Ascending aorta (tissue), 2 donors: ENCODE data around the gene SUPT6H. TPM values are rescaled to one million over a fixed set of nuclear protein-coding genes. Genes with fewer than 3 reads are reported as not detected.

ENCODE experiments used
- DNase-seq, 2 donors: peaks; one replicate each; pipeline ENCODE4 v3.0.0-alpha.2; 2019; ENCODE audit warnings: low spot score in 2 of 2
- H3K27ac ChIP-seq, 2 donors: fragments of 200-600 bp; sonication (generic); one replicate each; pipeline ENCODE4 v1.5.1; 2016 to 2017; ENCODE audit warnings: mild to moderate bottlenecking in 1 of 2
- H3K27me3 ChIP-seq: fragments of 200-600 bp; sonication (generic); one replicate; pipeline ENCODE4 v1.5.1; 2017
- H3K36me3 ChIP-seq, 2 donors: fragments of 200-600 bp; sonication (generic); one replicate each; pipeline ENCODE4 v1.5.1; 2016
- H3K4me1 ChIP-seq, 2 donors: fragments of 200-600 bp; sonication (generic); one replicate each; pipeline ENCODE4 v1.5.1; 2016 to 2017; ENCODE audit warnings: mild to moderate bottlenecking in 1 of 2
- H3K4me3 ChIP-seq, 2 donors: fragments of 200-600 bp; sonication (generic); one replicate each; pipeline ENCODE4 v1.5.1; 2016 to 2017; ENCODE audit warnings: mild to moderate bottlenecking in 1 of 2
- H3K9me3 ChIP-seq, 2 donors: fragments of 200-600 bp; sonication (generic); one replicate each; pipeline ENCODE4 v1.5.1; 2016
- CTCF ChIP-seq, 3 experiments: fragments of 200-600 bp in 2 of 3; fragments of 450-650 bp in 1 of 3; sonication (generic) in 2 of 3; IDR thresholded peaks; one replicate each; pipeline ENCODE4 v1.5.1; 2016 to 2019; ENCODE audit warnings: antibody characterized with exemption in 3 of 3, mild to moderate bottlenecking in 1 of 3, moderate library complexity in 1 of 3
- intact Hi-C: fragments of 100-400 bp; cut with DNase I; formaldehyde crosslinking; loops from one replicate; pipeline ENCODE4 v1.15.1; 2023
- total RNA-seq: library from RNA; depleted of rRNA; stranded (reverse); fragments of >200 nt; gene quantifications from one replicate; pipeline ENCODE4 v1.1.0, GENCODE V29; 2016

The SUPT6H gene
- total RNA-seq, 1 donor from 2014 or later, result 43.7 TPM

GRCh38 chr17:28703552-28704218 lies 41.7 kb downstream of the SUPT6H start:
- DNase-seq, result no peak
- TF ChIP-seq CTCF (IDR thresholded peaks at IDR 0.05), result no peak
- intact Hi-C loops, result no loop called here
- Histone ChIP-seq H3K36me3 (peaks cover 48 to 59% of the 10 kb centered on the region in 2 donors), H3K27me3 (no peaks in the 10 kb centered on the region), H3K4me3 (no peak overlapping the region), H3K4me1 (no peaks in the 10 kb centered on the region), H3K9me3 (no peaks in the 10 kb centered on the region), H3K27ac (no peak overlapping the region)

- Histone ChIP-seq H3K4me1 (no peaks in the 10 kb centered on the region), H3K27me3 (no peaks in the 10 kb centered on the region), H3K27ac (no peak overlapping the region), H3K4me3 (no peak overlapping the region), H3K9me3 (no peaks in the 10 kb centered on the region), H3K36me3 (peaks cover 41 to 52% of the 10 kb centered on the region in 2 donors)
- DNase-seq, result no peak
- intact Hi-C loops, result no loop called here
- TF ChIP-seq CTCF (IDR thresholded peaks at IDR 0.05), result no peak
Observed at GRCh38 chr17:28704219-28704858, 42.3 kb downstream of the SUPT6H start.

- intact Hi-C loops, result no loop called here
- Histone ChIP-seq H3K27ac (no peak overlapping the region), H3K4me3 (no peak overlapping the region), H3K4me1 (peaks cover 3 to 4% of the 10 kb centered on the region in 2 donors), H3K36me3 (peaks cover 33 to 44% of the 10 kb centered on the region in 2 donors), H3K9me3 (no peaks in the 10 kb centered on the region), H3K27me3 (no peaks in the 10 kb centered on the region)
- no peak for DNase-seq
- no peak for TF ChIP-seq CTCF (IDR thresholded peaks at IDR 0.05)
Observed at GRCh38 chr17:28705074-28705659, 43.2 kb downstream of the SUPT6H start.

- no peaks in the 10 kb centered on the region for H3K27me3 ChIP-seq
- no peak overlapping the region for H3K27ac ChIP-seq
- DNase-seq, result no peak
- H3K4me3 ChIP-seq, result no peak overlapping the region
- no peak for TF ChIP-seq CTCF (IDR thresholded peaks at IDR 0.05)
- H3K4me1 ChIP-seq, result peaks cover 3 to 6% of the 10 kb centered on the region in 2 donors
- H3K9me3 ChIP-seq, result no peaks in the 10 kb centered on the region
- intact Hi-C loops, result no loop called here
- peaks cover 26 to 37% of the 10 kb centered on the region in 2 donors for H3K36me3 ChIP-seq
Observed at GRCh38 chr17:28705728-28706334, 43.8 kb downstream of the SUPT6H start.

GRCh38 chr17:28706471-28707338 lies 44.7 kb downstream of the SUPT6H start:
- H3K4me1 ChIP-seq, result peaks cover 3 to 9% of the 10 kb centered on the region in 2 donors
- no peak for TF ChIP-seq CTCF (IDR thresholded peaks at IDR 0.05)
- intact Hi-C loops, result no loop called here
- H3K9me3 ChIP-seq, result no peaks in the 10 kb centered on the region
- no peak overlapping the region for H3K27ac ChIP-seq
- DNase-seq, result no peak
- peaks cover 17 to 29% of the 10 kb centered on the region in 2 donors for H3K36me3 ChIP-seq
- H3K4me3 ChIP-seq, result no peak overlapping the region
- no peaks in the 10 kb centered on the region for H3K27me3 ChIP-seq
